ENCODE data around the gene BAHCC1.

Gene BAHCC1

GRCh38 chr17:81489998-81490992 is 95.0 kb downstream of the BAHCC1 start:
- DNase-seq, result no peak
- TF ChIP-seq GATA1 (IDR thresholded peaks at IDR 0.05; ENCODE audit: low read depth, low read length) (no peak), POLR2A (IDR thresholded peaks at IDR 0.05; ENCODE audit: low read length) (no peak)

DNA sequence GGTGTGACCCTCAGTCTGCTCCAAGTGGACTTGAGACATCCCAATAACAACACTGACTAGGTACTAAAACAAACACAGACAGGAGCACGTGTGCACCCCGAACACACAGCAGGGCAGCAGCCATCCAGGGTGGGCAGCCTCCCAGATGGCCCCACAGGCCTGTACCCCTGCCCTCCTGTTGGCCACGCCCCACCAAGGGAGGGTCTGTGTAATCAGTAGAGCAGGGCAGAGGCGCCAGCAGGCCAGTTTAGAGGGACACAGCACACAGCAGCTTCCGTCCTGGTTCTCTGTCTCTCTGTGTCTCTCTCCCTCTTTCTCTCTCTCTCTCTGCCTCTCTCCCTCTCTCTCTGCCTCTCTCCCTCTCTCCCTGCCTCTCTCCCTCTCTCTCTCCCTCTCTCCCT is 95.9 kb downstream of the BAHCC1 start:
- no peak for TF ChIP-seq GATA1 (IDR thresholded peaks at IDR 0.05; ENCODE audit: low read depth, low read length)

GRCh38 chr17:81491761-81492160 is 96.5 kb downstream of the BAHCC1 start:
- no peak for DNase-seq
- TF ChIP-seq POLR2A (IDR thresholded peaks at IDR 0.05; ENCODE audit: low read length) (no peak), GATA1 (IDR thresholded peaks at IDR 0.05; ENCODE audit: low read depth, low read length) (no peak)

More for the DNA sequence above, 95.9 kb downstream of the BAHCC1 start:
- DNase-seq, result peak; percentile 23 to 32

DNA sequence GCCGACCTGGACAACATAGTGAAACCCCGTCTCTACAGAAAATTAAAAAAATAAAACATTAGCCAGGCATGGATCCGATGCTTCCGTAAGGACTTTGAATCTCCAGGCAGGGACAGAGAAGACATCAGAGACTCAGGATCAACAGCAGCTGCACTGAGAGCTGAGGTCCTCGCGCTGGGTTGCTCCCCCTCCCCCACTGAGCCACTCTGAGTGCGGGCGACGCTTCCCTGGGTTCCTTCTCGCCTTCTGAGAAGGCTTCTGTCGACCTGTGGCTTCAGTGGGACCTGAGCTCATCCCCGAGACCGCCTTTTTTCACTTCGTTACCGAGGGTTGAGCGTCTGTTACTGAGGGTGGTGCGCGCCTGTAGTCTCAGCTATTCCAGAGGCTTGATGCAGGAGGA is 96.9 kb downstream of the BAHCC1 start:
- no peak for DNase-seq
- TF ChIP-seq POLR2A (IDR thresholded peaks at IDR 0.05; ENCODE audit: low read length) (no peak), GATA1 (IDR thresholded peaks at IDR 0.05; ENCODE audit: low read depth, low read length) (no peak)

- TF ChIP-seq GATA1 (IDR thresholded peaks at IDR 0.05; ENCODE audit: low read depth, low read length) (no peak), POLR2A (IDR thresholded peaks at IDR 0.05; ENCODE audit: low read length) (no peak)
- no peak for DNase-seq
Measured at GRCh38 chr17:81492706-81493105, 97.4 kb downstream of the BAHCC1 start.

DNA sequence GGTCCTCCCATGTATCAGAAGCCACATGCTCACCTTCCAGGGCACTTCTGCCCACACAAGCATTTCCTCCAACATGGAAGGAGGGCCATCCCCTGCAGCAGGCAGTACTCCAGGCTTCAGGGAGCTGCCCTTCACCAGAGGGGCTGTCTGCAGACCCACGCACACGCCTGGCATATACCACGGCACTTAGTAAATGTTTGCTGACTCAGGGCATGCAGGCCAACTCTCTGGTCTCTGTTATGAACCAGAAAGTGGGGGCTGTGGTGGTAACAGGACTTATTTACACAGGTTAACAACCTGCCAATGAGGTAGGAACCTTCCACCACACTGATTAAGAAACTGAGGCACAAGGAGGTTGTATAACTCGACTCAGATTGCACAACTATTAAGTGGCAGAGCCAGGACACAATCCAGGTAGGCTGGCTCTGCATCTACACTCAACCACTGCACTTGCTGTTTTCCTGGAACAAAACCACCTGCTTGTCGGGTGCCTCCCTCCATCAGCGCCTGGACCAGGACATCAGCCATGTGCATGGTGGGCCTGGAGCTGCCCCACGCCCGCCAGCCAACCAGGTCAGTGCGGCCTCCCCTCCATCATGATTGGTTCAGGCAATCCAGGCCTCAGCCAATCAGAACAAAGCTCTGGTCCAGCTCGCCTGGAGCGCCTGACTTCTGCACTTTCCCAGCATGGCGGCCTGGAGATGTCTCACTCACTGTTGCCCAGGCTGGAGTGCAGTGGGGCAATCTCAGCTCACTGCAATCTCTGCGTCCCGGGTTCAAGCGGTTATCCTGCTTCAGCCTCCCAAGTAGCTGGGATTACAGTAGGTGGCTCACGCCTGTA is 98.2 kb downstream of the BAHCC1 start:
- no peak for TF ChIP-seq GATA1 (IDR thresholded peaks at IDR 0.05; ENCODE audit: low read depth, low read length)
- TF ChIP-seq POLR2A (IDR thresholded peaks at IDR 0.05; ENCODE audit: low read length), result no peak
- DNase-seq, result no peak

DNA sequence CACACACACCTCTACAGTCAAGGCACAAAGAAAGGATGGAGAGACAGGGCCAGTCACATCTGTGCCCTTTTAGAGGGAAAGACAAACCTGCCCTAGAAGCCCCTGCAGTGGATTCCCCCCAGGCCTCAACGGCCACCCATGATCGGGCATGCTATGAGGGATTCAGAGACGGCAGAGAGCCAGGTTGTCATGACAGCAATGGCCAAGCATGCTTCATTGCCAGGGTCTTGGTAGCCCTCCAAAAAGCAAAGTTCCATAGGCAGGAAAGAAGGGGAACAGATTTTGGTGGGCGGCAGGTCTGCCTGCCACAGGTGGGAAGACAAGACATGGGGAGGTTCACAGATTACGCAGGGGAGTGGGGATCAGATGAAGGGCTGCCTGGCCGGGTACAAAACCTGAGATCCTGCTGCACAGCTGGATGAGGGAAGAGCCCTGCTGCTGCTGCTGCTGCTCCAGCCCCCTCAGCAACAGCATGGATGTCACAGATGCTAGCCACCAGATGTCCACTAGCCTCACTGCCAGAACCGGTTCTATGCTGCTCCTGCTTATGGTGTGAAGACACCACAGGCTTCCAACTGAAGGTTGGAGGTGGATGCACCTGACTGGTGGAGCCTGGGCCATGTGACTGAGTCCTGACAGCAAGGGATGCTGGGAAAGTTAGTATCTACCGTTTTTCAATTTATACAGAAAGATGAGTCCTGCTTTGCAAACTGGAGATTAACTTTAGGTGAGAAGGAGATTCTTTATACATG is 99.5 kb downstream of the BAHCC1 start:
- TF ChIP-seq GATA1 (IDR thresholded peaks at IDR 0.05; ENCODE audit: low read depth, low read length) (no peak), POLR2A (IDR thresholded peaks at IDR 0.05; ENCODE audit: low read length) (no peak)

GRCh38 chr17:81498953-81499600 is 103.8 kb downstream of the BAHCC1 start:
- no peak for DNase-seq
- TF ChIP-seq POLR2A (IDR thresholded peaks at IDR 0.05; ENCODE audit: low read length) (no peak), GATA1 (IDR thresholded peaks at IDR 0.05; ENCODE audit: low read depth, low read length) (no peak)

More for the DNA sequence above, 99.5 kb downstream of the BAHCC1 start:
- DNase-seq, result no peak

GRCh38 chr17:81499601-81499970 is 104.3 kb downstream of the BAHCC1 start:
- DNase-seq, result no peak
- no peak for TF ChIP-seq POLR2A (IDR thresholded peaks at IDR 0.05; ENCODE audit: low read length)
- no peak for TF ChIP-seq GATA1 (IDR thresholded peaks at IDR 0.05; ENCODE audit: low read depth, low read length)

GRCh38 chr17:81500047-81500446 is 104.8 kb downstream of the BAHCC1 start:
- DNase-seq, result no peak
- TF ChIP-seq GATA1 (IDR thresholded peaks at IDR 0.05; ENCODE audit: low read depth, low read length) (no peak), POLR2A (IDR thresholded peaks at IDR 0.05; ENCODE audit: low read length) (no peak)

DNA sequence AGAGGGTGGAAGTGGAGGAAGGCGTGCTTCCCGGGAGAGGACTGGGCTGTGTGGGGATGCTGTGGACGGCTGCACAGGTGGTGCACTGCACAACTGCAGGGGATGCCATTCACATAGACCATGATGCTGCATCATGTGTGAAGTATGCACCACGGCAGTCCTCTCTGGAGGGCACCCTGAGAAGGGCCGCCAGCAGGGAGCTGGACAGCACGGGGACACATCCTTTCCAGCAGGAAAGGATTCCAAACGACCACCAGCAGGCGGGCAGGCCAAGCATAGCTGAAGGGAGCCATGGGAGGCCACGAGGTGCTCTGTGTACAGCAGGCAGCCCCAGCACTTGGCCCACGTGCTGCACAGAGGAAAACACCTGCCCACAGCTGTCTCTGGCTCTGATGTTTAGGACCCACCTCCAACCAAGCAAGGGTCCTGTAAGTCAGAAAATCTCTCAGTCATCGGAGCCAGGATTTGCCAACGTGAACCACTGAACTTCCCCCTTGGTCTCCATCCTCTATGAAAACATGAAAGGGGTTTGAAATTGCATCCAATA is 107.3 kb downstream of the BAHCC1 start:
- DNase-seq, result no peak
- no peak for TF ChIP-seq POLR2A (IDR thresholded peaks at IDR 0.05; ENCODE audit: low read length)
- TF ChIP-seq GATA1 (IDR thresholded peaks at IDR 0.05; ENCODE audit: low read depth, low read length), result no peak

GRCh38 chr17:81503619-81504018 is 108.4 kb downstream of the BAHCC1 start:
- DNase-seq, result no peak
- no peak for TF ChIP-seq POLR2A (IDR thresholded peaks at IDR 0.05; ENCODE audit: low read length)
- no peak for TF ChIP-seq GATA1 (IDR thresholded peaks at IDR 0.05; ENCODE audit: low read depth, low read length)

- no peak for TF ChIP-seq GATA1 (IDR thresholded peaks at IDR 0.05; ENCODE audit: low read depth, low read length)
- TF ChIP-seq POLR2A (IDR thresholded peaks at IDR 0.05; ENCODE audit: low read length), result no peak
- no peak for DNase-seq
Measured at GRCh38 chr17:81508639-81509206, 113.5 kb downstream of the BAHCC1 start.
